Midbrain (tissue), 1 donor: Measurements from ENCODE around the gene TADA2A.
A peak's percentile ranks its signal among the peaks of the same experiment; 100 is the strongest.
"Not testable (repeated sequence)": the region's sequence is repeated elsewhere in the genome, so short reads cannot be mapped to it uniquely, and the experiment has no call there.

Experiments
- DNase-seq: peaks from one replicate; lab custom pipeline; 2025; lab: John Stamatoyannopoulos, UW

TADA2A gene

DNA sequence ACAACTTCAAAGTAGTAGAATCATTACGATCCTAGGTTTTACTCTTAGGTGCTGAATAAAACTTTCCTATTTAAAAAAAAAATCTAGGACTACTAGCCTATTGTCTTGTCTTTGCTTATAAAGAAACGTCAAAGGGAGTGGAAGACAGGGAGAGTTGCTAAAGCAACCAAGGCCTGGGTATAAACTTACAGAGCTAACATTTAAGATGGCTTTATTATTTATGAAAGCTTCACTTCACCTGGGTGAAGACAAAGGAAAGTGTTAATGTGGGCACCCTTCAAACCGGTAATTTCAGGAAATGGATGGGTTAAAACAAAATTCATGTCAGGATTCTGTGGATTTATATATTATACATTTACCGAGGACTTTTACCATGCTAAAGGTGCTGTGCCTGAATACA lies 85.5 kb downstream of the TADA2A start:
- no peak for DNase-seq

DNA sequence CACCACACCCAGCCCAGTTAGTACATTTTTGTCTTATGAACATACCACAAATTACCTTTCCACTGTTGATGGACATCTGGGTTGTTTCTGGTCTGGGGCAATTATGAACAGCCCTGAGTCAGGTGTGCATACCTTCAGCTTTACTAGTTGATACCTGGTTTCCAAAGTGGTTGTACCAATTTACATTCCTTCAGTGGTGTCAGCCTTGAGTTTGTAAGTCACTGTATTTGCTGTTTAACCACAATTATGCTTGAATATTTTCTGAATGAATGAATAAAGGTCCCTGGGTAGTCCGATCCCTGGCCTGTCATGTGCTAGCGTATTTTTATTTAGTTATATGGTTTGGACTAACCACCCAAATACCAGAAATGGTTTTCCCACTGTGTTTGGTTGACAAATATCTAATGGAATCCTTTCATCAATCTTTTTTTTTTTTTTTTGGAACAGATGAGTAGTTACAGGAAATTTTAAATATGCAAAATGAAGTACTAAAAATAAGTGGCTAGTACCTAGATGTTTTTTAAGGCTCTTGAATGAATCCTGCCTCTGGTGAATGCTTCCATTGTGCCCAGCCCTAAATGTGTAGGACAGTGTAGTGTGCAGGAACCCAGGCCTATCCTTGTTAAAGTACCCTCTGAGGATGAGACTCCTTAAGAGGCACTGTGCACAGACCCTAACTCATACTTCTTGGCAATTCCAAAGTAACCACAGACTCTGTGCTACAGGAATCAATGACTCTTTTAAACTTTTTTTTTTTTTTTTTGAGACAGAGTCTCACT lies 86.8 kb downstream of the TADA2A start:
- no peak for DNase-seq

DNA sequence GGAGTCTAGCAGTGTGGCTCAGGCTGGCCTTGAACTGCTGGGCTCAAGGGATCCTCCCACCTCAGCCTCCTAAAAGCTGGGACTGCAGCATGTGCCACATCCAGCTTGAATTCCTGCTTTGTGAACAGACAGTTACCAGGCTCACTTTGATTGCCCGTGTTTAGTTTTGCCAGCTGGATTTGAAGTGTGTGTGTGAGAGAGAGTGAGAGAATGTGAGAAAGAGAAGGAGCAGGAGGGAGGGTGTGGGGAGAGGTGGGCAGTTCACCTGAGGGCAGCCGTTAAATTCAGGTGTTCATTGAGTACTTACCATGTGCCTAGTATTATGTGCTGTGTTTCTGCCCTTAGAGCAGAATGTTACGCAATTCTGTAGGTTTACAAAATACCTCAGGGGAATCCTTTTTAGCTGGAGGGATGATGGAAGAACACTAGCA lies 87.7 kb downstream of the TADA2A start:
- DNase-seq: no peak

DNA sequence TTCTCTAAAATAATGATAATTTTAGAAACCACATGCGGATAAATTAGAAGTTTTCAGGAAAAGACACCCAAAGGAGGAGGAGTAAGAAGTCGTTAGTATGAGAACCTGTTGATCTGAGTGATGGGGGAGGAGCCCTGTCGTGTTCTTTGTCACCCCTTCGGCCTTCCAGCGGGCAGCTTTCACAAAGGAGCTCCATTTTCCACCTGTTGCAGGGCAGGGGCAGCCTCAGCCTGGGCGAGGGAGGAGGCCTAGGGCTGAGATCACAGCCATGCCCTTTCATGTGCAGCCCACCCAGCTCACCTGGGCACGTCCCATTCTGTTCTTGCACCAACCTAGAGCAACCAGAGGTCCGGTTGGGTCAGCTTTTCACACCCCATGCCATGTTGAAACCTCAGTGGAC lies 88.3 kb downstream of the TADA2A start:
- DNase-seq: no peak

DNA sequence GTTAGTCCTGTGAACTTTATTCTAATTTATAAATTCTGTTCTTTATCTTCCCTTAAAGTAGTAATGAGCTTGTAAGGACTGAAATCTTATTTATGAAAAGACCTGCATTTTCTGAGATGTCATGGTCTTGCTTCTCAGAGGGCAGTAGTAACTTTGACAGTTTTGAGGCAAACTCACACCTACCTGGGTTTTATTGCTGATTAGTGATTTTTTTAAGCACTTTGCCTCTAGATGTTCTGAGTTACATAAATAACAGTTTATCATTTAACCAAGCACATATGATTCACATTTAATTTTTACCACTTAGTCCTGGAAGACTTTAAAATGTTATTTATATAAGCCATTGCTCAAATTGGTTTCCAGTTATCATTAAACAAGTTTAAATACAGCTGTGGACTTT lies 93.7 kb downstream of the TADA2A start:
- no peak for DNase-seq

DNA sequence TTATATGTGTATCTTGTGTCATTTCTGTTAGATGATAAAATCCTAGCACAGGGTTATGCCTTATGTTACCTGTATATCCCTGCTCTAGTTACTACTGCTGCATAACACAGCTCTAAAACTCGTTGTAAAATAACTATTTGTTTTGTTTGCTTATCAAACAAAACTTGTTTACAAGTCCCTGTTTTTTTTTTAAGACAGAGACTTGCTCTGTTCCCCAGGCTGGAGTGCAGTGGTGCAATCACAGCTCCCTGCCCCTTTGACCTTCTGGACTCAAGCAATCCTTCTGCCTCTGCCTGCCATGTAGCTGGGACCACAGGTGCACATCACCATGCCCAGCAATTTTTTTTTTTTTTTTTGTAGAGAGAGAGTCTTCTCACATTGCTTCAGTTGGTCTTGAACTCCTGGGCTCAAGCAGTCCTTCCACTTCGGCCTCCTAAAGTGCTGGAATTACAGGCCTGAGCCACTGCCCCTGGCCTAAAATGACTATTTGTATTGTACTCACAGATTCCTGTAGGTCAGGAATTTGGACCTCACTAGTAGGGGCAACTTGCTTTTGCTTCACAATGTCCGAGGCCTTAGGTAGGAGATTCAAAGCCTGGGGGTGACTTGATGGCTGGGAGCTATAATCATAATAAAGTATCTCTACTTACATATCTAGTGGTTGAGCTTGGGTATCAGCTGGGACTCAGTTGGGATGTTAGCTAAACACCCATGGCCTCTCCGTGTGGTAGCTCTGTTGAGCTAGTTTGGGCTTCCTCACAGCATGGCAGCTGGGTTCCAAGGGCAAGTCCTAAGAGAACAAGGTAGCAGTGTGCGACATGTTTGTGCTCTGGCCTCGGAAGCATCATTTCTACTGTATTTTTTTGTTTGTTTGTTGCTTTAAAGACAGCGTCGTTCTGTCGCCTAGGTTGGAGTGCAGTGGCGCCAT lies 95.6 kb downstream of the TADA2A start:
- DNase-seq: no peak

DNA sequence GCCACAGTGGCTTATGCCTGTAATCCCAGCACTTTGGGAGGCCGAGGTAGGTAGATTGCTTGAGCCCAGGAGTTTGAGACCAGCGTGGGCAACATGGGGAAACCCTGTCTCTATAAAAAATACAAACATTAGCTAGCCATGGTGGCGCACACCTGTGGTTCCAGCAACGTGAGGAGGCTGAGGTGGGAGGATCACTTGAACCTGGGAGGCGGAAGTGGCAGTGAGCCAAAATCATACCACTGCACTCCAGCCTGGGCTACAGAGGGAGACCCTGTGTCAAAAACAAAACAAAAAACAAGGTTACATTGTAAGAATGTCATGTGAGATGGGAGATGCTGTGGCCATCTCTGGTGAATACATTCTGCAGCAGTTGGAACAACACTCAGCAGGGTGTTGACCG lies 96.5 kb downstream of the TADA2A start:
- no peak for DNase-seq

DNA sequence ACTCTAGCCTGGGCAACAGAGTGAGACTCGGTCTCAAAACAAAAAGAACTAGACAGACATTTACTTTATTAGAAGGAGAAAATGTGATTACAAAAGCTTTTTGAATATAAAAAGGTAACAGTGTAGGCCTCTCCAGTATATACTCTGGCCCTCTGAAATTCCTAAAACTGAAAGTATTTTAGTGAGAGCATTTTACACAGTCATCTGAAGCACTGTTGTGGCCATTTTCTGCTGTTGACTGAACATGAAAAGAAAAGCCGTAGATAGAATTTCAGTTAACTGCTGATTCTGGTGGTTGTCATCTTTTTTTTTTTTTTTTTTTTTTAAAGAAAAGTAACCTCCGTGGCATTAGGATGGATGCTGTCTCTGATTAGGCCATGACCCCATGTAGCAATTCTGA lies 98.6 kb downstream of the TADA2A start:
- no peak for DNase-seq

DNA sequence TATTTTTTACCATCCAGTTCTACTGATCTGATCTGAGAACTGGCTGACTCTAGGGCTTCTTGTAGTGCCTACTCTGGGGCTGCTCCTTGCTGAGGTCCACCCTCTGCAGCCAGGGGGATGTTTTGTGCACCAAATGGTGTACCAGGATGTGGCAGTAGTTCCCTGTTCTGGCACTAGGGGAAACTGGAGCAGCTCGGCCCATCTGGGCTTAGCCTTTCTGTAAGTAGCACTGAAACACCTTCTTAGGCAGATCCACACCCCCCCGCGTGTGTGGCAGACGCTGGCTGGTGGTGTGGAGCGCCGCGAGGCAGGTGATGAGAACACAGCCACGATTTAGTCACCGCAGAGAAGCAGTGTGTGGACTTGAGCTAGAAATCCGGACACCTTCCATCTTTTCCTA lies 100.0 kb downstream of the TADA2A start:
- DNase-seq: no peak

DNA sequence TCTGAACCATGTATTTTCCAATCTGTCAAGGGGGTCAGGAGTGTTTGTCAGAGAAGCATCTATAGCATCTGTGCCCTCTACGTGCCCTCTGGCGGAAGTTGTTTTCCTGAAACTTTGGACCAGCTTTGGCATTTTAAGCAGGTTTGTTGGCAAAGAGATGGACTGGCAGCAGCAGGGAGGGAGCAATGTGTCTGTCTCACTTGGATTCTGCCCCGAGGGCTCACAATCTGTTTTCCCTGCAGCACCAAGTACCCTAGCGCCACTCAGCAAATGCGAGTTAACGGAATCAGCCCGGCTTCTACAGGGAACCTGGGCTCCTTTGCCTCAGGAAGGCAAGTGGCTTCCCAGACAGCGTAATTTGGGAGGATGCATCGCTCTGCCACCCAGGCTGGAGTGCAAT lies 100.4 kb downstream of the TADA2A start:
- DNase-seq: no peak

DNA sequence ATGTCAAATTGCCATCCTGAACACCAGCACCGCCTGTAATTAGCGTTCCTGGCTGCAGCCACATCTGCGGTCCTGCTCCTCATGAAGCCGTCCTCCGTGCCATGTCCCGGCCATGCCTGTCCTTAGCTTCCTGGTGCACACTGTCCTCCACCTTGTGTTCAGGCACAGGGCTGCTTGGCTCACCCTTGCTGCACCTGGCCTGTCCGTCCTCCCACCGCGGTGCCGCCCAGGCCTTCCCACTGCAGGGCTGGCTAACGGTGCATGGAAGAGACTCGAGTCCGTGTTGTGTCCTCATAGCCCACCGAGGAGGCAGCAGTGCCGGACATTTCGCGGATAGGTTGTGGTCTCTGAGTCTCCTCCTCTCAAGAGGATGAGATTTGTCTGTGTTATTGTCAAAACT lies 103.4 kb downstream of the TADA2A start:
- DNase-seq: no peak

DNA sequence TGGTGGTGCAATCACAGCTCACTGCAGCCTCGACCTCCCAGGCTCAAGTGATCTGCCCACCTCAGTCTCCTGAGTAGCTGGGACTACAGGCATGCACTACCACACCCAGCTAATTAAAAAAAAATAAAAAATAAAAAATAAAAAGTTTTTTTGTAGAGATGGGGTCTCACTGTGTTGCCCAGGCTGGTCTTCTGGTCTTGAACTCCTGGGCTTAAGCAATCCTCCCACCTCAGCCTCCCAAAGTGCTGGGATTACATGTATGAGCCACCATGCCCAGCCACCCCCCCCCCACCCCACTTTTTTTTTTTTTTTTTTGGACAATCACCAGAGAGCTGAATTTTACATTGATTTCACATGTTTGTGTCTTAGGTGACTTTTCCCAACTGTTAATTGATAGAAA lies 105.0 kb downstream of the TADA2A start:
- DNase-seq: not testable (repeated sequence)

DNA sequence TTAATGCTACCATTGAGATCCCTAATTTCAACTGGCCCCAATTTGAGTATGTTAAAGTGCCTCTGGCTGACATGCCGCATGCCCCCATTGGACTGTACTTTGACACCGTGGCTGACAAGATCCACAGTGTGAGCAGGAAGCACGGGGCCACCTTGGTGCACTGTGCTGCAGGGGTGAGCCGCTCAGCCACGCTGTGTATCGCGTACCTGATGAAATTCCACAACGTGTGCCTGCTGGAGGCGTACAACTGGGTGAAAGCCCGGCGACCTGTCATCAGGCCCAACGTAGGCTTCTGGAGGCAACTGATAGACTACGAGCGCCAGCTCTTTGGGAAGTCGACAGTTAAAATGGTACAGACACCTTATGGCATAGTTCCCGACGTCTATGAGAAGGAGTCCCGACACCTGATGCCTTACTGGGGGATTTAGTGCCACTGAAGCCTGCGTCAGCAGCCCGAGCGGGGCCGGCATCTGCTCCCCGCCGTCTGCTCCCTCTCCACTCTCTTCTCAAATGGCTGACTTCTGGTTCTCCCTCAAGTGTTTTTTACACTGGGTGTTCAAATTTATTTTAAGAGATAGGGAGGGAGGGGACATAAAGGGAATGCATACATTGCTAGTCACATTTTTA lies 105.9 kb downstream of the TADA2A start:
- DNase-seq: no peak

DNA sequence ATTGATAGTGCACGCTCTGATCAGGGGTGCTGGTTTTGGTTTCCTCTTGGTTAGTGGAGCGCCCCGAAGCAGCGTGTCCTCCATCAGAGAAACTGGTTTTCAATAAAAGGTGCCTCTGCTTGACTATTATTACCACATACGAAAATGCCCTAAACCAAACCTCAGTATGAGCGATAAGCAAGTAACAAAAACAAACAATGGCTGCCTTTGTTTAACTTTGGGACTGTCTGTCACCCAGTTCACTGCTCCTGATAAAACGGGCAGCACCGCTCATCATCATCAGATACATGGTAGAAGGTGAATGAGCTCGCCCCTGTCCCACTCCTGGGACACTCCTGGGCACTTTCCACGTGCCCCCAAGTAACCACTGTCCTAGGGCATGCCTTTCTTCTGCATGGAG lies 107.0 kb downstream of the TADA2A start:
- no peak for DNase-seq

DNA sequence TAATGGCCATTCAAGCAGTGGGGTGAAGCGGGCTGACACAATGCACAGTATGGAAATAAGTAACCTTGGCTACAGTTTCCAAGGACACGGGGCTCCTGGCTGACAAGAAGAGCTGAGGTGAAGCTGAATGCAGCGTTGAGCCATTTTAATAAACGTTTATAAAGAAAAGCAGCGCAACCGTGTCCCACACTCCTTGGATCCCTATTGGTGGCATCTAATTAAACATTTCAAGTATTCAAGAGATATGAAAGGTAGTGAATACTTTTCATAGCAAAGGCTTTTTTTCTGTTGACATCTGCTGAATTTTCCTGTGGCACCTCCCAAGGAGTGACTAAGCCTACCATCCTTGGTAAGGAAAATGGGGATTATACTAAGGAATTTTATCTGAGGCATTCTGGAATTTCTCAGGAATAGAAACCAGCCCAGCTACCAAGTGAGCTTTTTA lies 109.5 kb downstream of the TADA2A start:
- DNase-seq: no peak

DNA sequence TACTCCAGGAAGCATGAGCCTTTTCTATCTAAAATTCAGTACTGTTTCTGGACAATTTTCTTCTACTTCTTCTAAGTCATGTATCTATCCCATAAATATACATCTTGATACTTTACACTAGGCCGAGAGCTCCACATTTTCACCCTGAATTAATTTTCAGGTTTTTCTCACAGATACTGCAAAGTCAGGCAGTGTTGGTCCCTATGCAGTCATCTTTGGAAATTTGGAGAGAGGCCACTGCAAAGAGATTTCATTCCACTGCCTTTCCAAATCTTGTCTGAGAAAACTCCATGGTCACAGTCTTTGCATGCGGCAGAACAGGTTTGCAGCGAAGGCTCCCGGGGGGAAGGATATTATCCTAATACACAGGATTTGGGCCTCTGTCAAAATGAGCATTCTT lies 111.2 kb downstream of the TADA2A start:
- no peak for DNase-seq

DNA sequence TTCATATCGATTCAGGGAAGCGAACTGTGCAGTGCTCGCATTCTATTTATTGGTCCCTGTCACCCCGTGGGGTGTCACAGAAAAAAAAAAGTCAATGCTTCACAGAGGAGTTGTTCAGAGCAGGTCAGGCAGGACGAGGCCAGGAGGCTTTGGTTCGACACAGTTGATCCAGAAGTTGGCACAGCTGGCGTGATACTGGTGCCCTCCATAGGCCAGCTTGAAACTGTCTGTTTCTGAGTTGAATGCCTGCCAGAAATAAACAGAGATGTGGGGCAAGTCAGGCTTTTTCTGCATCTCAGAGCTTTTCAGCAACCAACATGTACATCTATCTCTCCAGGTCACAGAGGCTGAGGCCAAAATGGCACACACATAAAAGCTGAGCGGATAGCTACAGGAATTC lies 112.1 kb downstream of the TADA2A start:
- peak; percentile 37 for DNase-seq

DNA sequence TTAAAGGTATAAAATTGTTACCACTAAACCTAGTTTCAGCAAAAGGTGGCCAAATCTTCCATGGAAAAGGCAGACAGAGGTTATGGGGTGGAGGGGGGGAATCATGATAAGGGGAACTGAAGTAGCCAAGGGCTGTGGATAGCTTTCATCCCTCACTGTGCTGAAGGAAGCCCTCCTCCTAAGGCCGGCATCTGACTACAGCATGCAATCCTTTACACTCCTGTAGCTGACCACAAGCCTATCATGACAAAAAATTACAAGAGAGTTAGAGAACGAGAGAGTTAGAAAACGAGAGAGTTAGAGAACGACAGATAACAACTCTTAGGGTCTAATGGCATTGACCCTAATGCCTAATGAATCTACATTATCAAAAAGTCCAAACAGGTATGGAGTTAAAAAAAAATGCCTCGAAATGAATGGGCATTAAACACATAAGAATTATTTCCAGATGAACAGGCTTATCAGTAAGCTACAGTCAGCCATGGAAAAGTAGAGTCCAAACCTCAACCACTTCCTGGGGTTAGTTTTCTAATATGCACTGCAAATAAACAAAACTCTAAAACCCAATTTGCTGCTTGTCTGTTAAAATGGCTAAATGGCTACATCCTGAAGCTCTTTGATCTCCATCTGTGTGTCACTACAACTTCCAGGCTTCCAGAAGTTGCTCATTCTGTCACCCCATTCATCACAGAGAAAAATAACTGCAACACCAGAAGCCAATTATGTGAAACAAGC lies 112.7 kb downstream of the TADA2A start:
- no peak for DNase-seq

DNA sequence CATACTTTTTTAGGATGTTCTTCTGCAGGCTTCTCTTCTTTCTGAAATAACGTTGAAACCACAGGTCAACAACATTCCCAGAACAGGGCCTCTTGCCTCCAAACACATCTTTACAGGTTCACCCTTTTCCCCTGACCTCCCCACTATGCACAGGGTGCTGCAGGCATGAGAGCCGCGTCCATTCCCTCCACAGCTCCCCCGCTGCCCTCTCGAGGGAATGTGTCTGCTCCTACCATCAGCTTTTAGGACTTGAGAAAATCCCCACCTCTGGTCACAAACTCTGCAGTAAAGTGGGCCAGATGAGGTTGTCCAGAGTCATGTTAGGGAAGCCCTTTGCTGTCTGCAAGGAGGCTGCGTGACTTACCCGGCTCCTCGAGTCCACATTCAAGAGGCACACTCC lies 113.5 kb downstream of the TADA2A start:
- no peak for DNase-seq

DNA sequence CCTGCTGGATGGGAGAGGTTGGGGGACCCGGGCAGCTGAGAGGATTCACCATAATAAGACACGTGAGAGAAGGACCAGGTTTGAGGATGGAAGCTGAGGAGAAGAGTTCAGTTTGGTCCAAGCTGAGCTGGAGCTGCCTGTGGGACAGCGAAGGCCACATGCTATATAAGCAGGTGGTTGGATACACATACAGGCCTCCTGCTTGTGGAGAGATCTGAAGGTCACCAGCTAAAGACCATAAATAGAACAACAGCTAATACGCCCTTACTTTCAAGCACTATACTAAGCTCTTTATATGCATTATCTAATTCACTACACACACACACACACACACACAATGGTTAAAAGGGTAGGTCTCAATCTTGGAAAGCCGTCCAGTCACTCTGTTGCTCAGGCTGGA lies 115.1 kb downstream of the TADA2A start:
- no peak for DNase-seq

DNA sequence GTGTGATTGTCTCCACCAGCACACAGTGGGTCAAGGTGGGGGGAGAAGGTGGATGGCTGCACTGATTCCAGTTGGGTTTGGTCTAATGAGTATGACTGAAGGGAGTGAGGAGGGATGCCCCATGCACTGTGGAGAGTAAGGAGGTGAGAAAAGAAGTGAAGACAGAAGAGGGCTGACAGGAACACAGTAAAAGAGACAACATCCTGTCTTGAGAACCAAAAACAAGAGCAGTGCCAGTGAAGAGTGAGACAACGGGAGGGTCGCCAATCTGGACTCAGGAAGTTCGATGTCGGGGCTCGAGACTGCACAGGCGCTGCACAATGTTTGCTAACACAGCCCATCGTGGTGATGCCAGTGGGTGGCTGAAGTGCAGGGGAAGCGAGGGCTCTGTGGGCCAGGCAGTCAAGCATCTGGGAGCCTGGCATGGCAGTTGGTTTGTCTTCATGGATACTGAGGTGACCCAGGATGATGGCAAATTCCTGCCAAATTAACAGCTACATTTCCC lies 117.1 kb downstream of the TADA2A start:
- no peak for DNase-seq
